Epithelial cell of esophagus (primary cell): ENCODE measurements around the gene BAZ1B.

Source experiments
- DNase-seq: peaks from one replicate; pipeline ENCODE4 v3.0.0; 2010; ENCODE audit warnings: low read depth
- H3K4me3 ChIP-seq: 2 replicates; pipeline ENCODE4 v1.5.1; 2011; ENCODE audit warnings: mild to moderate bottlenecking, low read length, control low read depth
- CTCF ChIP-seq: IDR thresholded peaks from 2 replicates; pipeline ENCODE4 v1.5.1; 2011; ENCODE audit warnings: low read depth, mild to moderate bottlenecking, low read length, control low read depth, inconsistent platforms; ENCODE audit not compliant: insufficient read depth; ENCODE audit errors: missing control alignments

BAZ1B gene

GRCh38 chr7:73519867-73520672 is 2.0 kb downstream of the BAZ1B start:
- DNase-seq = no peak
- TF ChIP-seq CTCF = no peak
- H3K4me3 ChIP-seq = peak overlapping the region; percentile 81

- DNase-seq = no peak
- TF ChIP-seq CTCF = no peak
Measured at GRCh38 chr7:73518470-73518869, 3.6 kb downstream of the BAZ1B start.

GRCh38 chr7:73517241-73517995 is 4.7 kb downstream of the BAZ1B start:
- H3K4me3 ChIP-seq = no peak overlapping the region
- DNase-seq = no peak
- no peak for TF ChIP-seq CTCF

More at GRCh38 chr7:73518470-73518869, 3.6 kb downstream of the BAZ1B start:
- H3K4me3 ChIP-seq = no peak overlapping the region

GRCh38 chr7:73515178-73515577 is 6.9 kb downstream of the BAZ1B start:
- no peak overlapping the region for H3K4me3 ChIP-seq
- no peak for DNase-seq
- TF ChIP-seq CTCF = no peak

- no peak for DNase-seq
- no peak for TF ChIP-seq CTCF
- no peak overlapping the region for H3K4me3 ChIP-seq
Measured at GRCh38 chr7:73512018-73512780, 9.9 kb downstream of the BAZ1B start.

- no peak overlapping the region for H3K4me3 ChIP-seq
- no peak for DNase-seq
- no peak for TF ChIP-seq CTCF
Measured at GRCh38 chr7:73509463-73509862, 12.6 kb downstream of the BAZ1B start.
